SK-N-SH (cell line): Measurements from ENCODE around the gene TMEM123. TPM values are rescaled to one million over a fixed set of nuclear protein-coding genes. Genes with fewer than 3 reads are reported as not detected.

Experiments
- CTCF ChIA-PET: fragments of 300-600, 350-600 bp; formaldehyde crosslinking; extraction: SDS; loops from one replicate; lab custom pipeline; 2021; lab: Yijun Ruan, JAX
- POLR2A ChIA-PET: fragments of 350-600 bp; sonication (Branson Sonifier 250); formaldehyde crosslinking; extraction: SDS; loops from one replicate; lab custom pipeline; 2020; ENCODE audit warnings: antibody characterized with exemption, inconsistent platforms; lab: Yijun Ruan, JAX
- DNase-seq: peaks from one replicate; pipeline ENCODE4 v3.0.0; 2012
- H2AFZ ChIP-seq: fragments of 200-600 bp; sonication (generic); 2 replicates; pipeline ENCODE4 v1.8.1; 2016; ENCODE audit warnings: antibody characterized with exemption, mild to moderate bottlenecking, low read depth
- H3F3A ChIP-seq: fragments of 200-600 bp; sonication (generic); replicated peaks from 2 replicates; pipeline ENCODE3; 2016; ENCODE audit warnings: antibody characterized with exemption, mild to moderate bottlenecking; ENCODE audit not compliant: insufficient read depth
- H3K27ac ChIP-seq, 2 experiments: fragments of 200-500 bp in 1 of 2; fragments of 200-600 bp in 1 of 2; sonication (Bioruptor generic) in 1 of 2; sonication (generic), shearing (Covaris generic) in 1 of 2; 2 replicates each; pipeline versions ENCODE4 v1.5.1 to v1.6.1; 2014 to 2016; ENCODE audit warnings: low read depth in 2 of 2, inconsistent platforms in 1 of 2, low read length in 1 of 2, mild to moderate bottlenecking in 1 of 2, mixed read lengths in 1 of 2
- H3K27me3 ChIP-seq: fragments of 200-600 bp; sonication (generic), shearing (Covaris generic); 2 replicates; pipeline ENCODE4 v1.6.1; 2016; ENCODE audit warnings: mixed run types; ENCODE audit not compliant: insufficient read depth
- H3K36me3 ChIP-seq, 2 experiments: fragments of 200-500 bp in 1 of 2; fragments of 200-600 bp in 1 of 2; sonication (Bioruptor generic) in 1 of 2; sonication (generic) in 1 of 2; replicated peaks in 1 of 2; 2 replicates each; pipeline versions ENCODE3 to v1.5.1; 2014 to 2016; ENCODE audit warnings: low read length in 1 of 2, mild to moderate bottlenecking in 1 of 2; ENCODE audit not compliant: insufficient read depth in 2 of 2, control insufficient read depth in 1 of 2
- H3K4me1 ChIP-seq, 2 experiments: fragments of 200-500 bp in 1 of 2; fragments of 200-600 bp in 1 of 2; sonication (Bioruptor generic) in 1 of 2; sonication (generic), shearing (Covaris generic) in 1 of 2; 2 replicates each; pipeline versions ENCODE4 v1.5.1 to v1.6.1; 2014 to 2016; ENCODE audit warnings: low read depth in 1 of 2, low read length in 1 of 2, mixed run types in 1 of 2; ENCODE audit not compliant: insufficient read depth in 2 of 2, control insufficient read depth in 1 of 2
- H3K4me2 ChIP-seq: fragments of 200-600 bp; sonication (generic), shearing (Covaris generic); 2 replicates; pipeline ENCODE4 v1.6.1; 2017; ENCODE audit warnings: mixed run types
- H3K4me3 ChIP-seq, 2 experiments: fragments of 200-500 bp in 1 of 2; fragments of 200-600 bp in 1 of 2; sonication (Bioruptor generic) in 1 of 2; sonication (generic), shearing (Covaris generic) in 1 of 2; 2 replicates each; pipeline versions ENCODE4 v1.5.1 to v1.8.1; 2014 to 2016; ENCODE audit warnings: low read depth in 2 of 2, inconsistent platforms in 1 of 2, low read length in 1 of 2, mild to moderate bottlenecking in 1 of 2, mixed read lengths in 1 of 2, moderate library complexity in 1 of 2
- H3K79me2 ChIP-seq: fragments of 200-600 bp; sonication (generic); 2 replicates; pipeline ENCODE4 v1.8.1; 2017; ENCODE audit warnings: mild to moderate bottlenecking; ENCODE audit not compliant: insufficient read depth
- H3K9ac ChIP-seq: fragments of 200-600 bp; sonication (generic); 2 replicates; pipeline ENCODE4 v1.6.1; 2017; ENCODE audit warnings: mixed run types
- H3K9me2 ChIP-seq: fragments of 200-600 bp; sonication (generic); 2 replicates; pipeline ENCODE4 v1.6.1; 2017; ENCODE audit warnings: mixed run types
- H3K9me3 ChIP-seq: fragments of 200-600 bp; sonication (generic); 2 replicates; pipeline ENCODE4 v1.6.1; 2017; ENCODE audit warnings: mixed run types, mild to moderate bottlenecking, moderate library complexity
- H4K20me1 ChIP-seq: fragments of 200-600 bp; sonication (generic); 2 replicates; pipeline ENCODE4 v1.6.1; 2017; ENCODE audit warnings: mild to moderate bottlenecking, mixed run types; ENCODE audit not compliant: insufficient read depth
- CTCF ChIP-seq: fragments of 200-600 bp; sonication (generic); IDR thresholded peaks from 2 replicates; pipeline ENCODE4 v1.6.1; 2017; ENCODE audit warnings: antibody characterized with exemption, mild to moderate bottlenecking, moderate library complexity
- ELF1 ChIP-seq: IDR thresholded peaks from 2 replicates; pipeline ENCODE4 v1.4.0; 2012
- EP300 ChIP-seq, 2 experiments: IDR thresholded peaks; 2 replicates each; pipeline versions ENCODE4 v1.4.0 to v1.6.1; 2012; ENCODE audit warnings: borderline replicate concordance in 1 of 2, low read depth in 1 of 2, low read length in 1 of 2
- EZH2phosphoT487 ChIP-seq: fragments of 200-600 bp; sonication (generic); IDR thresholded peaks from 2 replicates; pipeline ENCODE4 v1.6.1; 2017; ENCODE audit warnings: low read depth, mixed run types, mild to moderate bottlenecking, antibody characterized with exemption, moderate library complexity, borderline replicate concordance
- FOSL2 ChIP-seq: IDR thresholded peaks from 2 replicates; pipeline ENCODE4 v1.4.0; 2012; ENCODE audit warnings: low read depth, mild to moderate bottlenecking, moderate library complexity, borderline replicate concordance
- FOXM1 ChIP-seq: IDR thresholded peaks from 2 replicates; pipeline ENCODE4 v1.4.0; 2012; ENCODE audit warnings: low read depth, mild to moderate bottlenecking
- GABPA ChIP-seq: IDR thresholded peaks from 2 replicates; pipeline ENCODE4 v1.4.0; 2012; ENCODE audit warnings: low read depth, mild to moderate bottlenecking
- GATA2 ChIP-seq: sonication (generic); formaldehyde crosslinking; IDR thresholded peaks from 2 replicates; pipeline ENCODE4 v1.5.0; 2020; ENCODE audit warnings: mild to moderate bottlenecking, missing genetic modification reagents
- IRF3 ChIP-seq: fragments of 150-350 bp; IDR thresholded peaks from 2 replicates; pipeline ENCODE4 v1.6.1; 2016; ENCODE audit warnings: mild to moderate bottlenecking, low read depth, low read length
- MAX ChIP-seq: IDR thresholded peaks from 2 replicates; pipeline ENCODE4 v1.4.0; 2012; ENCODE audit warnings: low read depth
- MEF2A ChIP-seq: IDR thresholded peaks from 2 replicates; pipeline ENCODE4 v1.4.0; 2012; ENCODE audit warnings: low read depth, borderline replicate concordance
- MXI1 ChIP-seq: IDR thresholded peaks from 2 replicates; pipeline ENCODE4 v1.6.1; 2012; ENCODE audit warnings: mild to moderate bottlenecking, low read depth, low read length, improper control_type of control experiment
- POLR2AphosphoS5 ChIP-seq: IDR thresholded peaks from 2 replicates; pipeline ENCODE4 v1.6.1; 2012; ENCODE audit warnings: low read depth, low read length
- RAD21 ChIP-seq: IDR thresholded peaks from 2 replicates; pipeline ENCODE4 v1.6.1; 2012; ENCODE audit warnings: mild to moderate bottlenecking, low read length
- RFX5 ChIP-seq: IDR thresholded peaks from 2 replicates; pipeline ENCODE4 v1.6.1; 2012; ENCODE audit warnings: mild to moderate bottlenecking, improper control_type of control experiment, low read length
- RXRA ChIP-seq: IDR thresholded peaks from 2 replicates; pipeline ENCODE4 v1.4.0; 2012; ENCODE audit warnings: low read depth, mild to moderate bottlenecking, borderline replicate concordance
- SIN3A ChIP-seq: IDR thresholded peaks from 2 replicates; pipeline ENCODE4 v1.6.1; 2012; ENCODE audit warnings: low read depth, mild to moderate bottlenecking, low read length, moderate library complexity, borderline replicate concordance
- TCF12 ChIP-seq: IDR thresholded peaks from 2 replicates; pipeline ENCODE4 v1.4.0; 2012
- USF1 ChIP-seq: IDR thresholded peaks from 2 replicates; pipeline ENCODE4 v1.4.0; 2012; ENCODE audit warnings: low read depth, borderline replicate concordance
- YY1 ChIP-seq: IDR thresholded peaks from 2 replicates; pipeline ENCODE4 v1.4.0; 2012; ENCODE audit warnings: low read depth, mild to moderate bottlenecking
- ZBTB33 ChIP-seq: IDR thresholded peaks from 2 replicates; pipeline ENCODE4 v1.4.0; 2012; ENCODE audit warnings: low read depth, borderline replicate concordance
- WGBS: methylation state at CpG from one replicate; pipeline ENCODE4 v1.1.6; 2017; ENCODE audit warnings: low lambda C conversion rate; 5-methylcytosine and 5-hydroxymethylcytosine counted together
- polyA plus RNA-seq, 3 experiments: library from polyadenylated mRNA; depleted of rRNA; stranded (reverse); fragments of >200 nt; gene quantifications; 2 replicates each; pipeline ENCODE4 v1.2.3, GENCODE V29; 2012

Gene TMEM123
- polyA plus RNA-seq, 1 of the 3 experiments (the other 2 are of a cell fraction) = 86.1 TPM

GRCh38 chr11:102398297-102398696 lies 54.3 kb downstream of the TMEM123 start (continued):
- TF ChIP-seq RXRA (no peak), TCF12 (no peak), POLR2AphosphoS5 (no peak), USF1 (no peak), EZH2phosphoT487 (no peak), SIN3A (no peak), MXI1 (no peak)
- TF ChIP-seq, all 33 proteins: peak for 0

GRCh38 chr11:102396708-102397563 lies 55.6 kb downstream of the TMEM123 start:
- H3K79me2 ChIP-seq = peaks cover 84% of the 10 kb centered on the region; the same call in 1 of the 2 replicates
- WGBS = 97% methylated on average over 4 of the region's 4 CpGs
- no peak for DNase-seq
- TF ChIP-seq RAD21 (no peak), GATA2 (CRISPR knock-in tag) (no peak), MXI1 (no peak), ZBTB33 (no peak), MAX (no peak), YY1 (no peak), FOXM1 (no peak), SIN3A (no peak), ELF1 (no peak), RXRA (no peak), MEF2A (no peak), POLR2AphosphoS5 (no peak), USF1 (no peak), EP300 (IDR thresholded peaks at IDR 0.05; ENCODE audit: borderline replicate concordance in 1 of 2, low read depth in 1 of 2, low read length in 1 of 2) (no peak), IRF3 (no peak), CTCF (no peak), FOSL2 (no peak), GABPA (no peak), RFX5 (no peak)

More at GRCh38 chr11:102396708-102397563, 55.6 kb downstream of the TMEM123 start:
- POLR2A ChIA-PET = no interaction called here
- H3K4me2 ChIP-seq = no peak overlapping the region
- H3K9ac ChIP-seq = no peak overlapping the region
- H3K27me3 ChIP-seq = no peaks in the 10 kb centered on the region
- peaks cover 28% of the 10 kb centered on the region for H3F3A ChIP-seq
- H3K9me3 ChIP-seq = no peaks in the 10 kb centered on the region
- no peaks in the 10 kb centered on the region for H4K20me1 ChIP-seq
- no peak overlapping the region for H2AFZ ChIP-seq
- no peak overlapping the region for H3K4me3 ChIP-seq
- peaks cover 62 to 81% of the 10 kb centered on the region in 2 experiments for H3K36me3 ChIP-seq
- H3K27ac ChIP-seq = 0 out of 4 replicates have a peak overlapping the region, but pooled peaks of 1 of the 2 experiments have one; percentile 3
- H3K4me1 ChIP-seq = peaks cover 0 to 6% of the 10 kb centered on the region in 2 experiments; a peak in 1 of 4 replicates
- CTCF ChIA-PET = interaction anchor here (1.5 kb wide), 1 partner anchor 30 kb away, joined by 3 read pairs; no protein-coding TSS in a partner anchor
- H3K9me2 ChIP-seq = no peaks in the 10 kb centered on the region
